ES-I3 (cell line): ENCODE data around the gene NUP58.

Experiments
- H3K36me3 ChIP-seq: 2 replicates; pipeline ENCODE4 v1.6.1; 2013; ENCODE audit warnings: mild to moderate bottlenecking, low read length, control low read depth, moderate library complexity; ENCODE audit not compliant: insufficient read depth
- H3K4me1 ChIP-seq: 2 replicates; pipeline ENCODE4 v1.6.1; 2013; ENCODE audit warnings: mild to moderate bottlenecking, control low read depth, low read length; ENCODE audit not compliant: insufficient read depth
- H3K9ac ChIP-seq: 2 replicates; pipeline ENCODE4 v1.6.1; 2013; ENCODE audit warnings: low read depth, mild to moderate bottlenecking, low read length, moderate library complexity
- H3K9me3 ChIP-seq: 2 replicates; pipeline ENCODE4 v1.6.1; 2013; ENCODE audit warnings: mild to moderate bottlenecking, low read length, moderate library complexity; ENCODE audit not compliant: control insufficient read depth, insufficient read depth

Gene NUP58

DNA sequence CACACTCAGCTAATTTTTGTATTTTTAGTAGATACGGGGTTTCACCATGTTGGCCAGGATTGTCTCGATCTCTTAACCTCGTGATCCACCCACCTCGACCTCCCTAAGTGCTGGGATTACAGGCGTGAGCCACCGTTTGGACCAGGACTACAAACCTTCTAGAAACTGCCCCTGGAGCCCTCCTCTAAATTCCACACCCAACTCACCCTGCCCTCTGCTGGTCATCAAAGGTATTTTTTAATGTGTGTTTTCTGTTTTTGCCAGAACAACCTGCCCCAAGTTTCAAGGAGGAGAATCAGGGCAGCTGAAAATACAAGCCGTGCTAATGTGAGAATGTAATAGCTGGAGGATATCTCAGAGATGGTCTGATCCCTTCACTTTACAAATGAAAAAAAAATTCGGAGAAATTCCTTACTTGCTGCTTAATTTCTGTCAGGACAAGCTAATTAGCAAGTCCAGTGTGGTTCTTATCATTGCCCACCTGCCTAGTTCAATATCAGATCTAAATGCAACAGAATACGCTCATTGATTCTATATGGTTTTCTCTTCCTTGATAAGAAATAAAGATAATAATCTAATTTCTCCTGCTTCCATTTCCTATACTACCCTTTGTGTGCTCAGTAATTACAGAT lies 74.4 kb downstream of the NUP58 start:
- Histone ChIP-seq H3K36me3 (no peaks in the 10 kb centered on the region), H3K9me3 (no peaks in the 10 kb centered on the region), H3K4me1 (no peaks in the 10 kb centered on the region), H3K9ac (no peak overlapping the region)

- H3K4me1 ChIP-seq = no peaks in the 10 kb centered on the region
- H3K9ac ChIP-seq = no peak overlapping the region
- no peaks in the 10 kb centered on the region for H3K36me3 ChIP-seq
- H3K9me3 ChIP-seq = no peaks in the 10 kb centered on the region
Observed at GRCh38 chr13:25377244-25377962, 76.0 kb downstream of the NUP58 start.

DNA sequence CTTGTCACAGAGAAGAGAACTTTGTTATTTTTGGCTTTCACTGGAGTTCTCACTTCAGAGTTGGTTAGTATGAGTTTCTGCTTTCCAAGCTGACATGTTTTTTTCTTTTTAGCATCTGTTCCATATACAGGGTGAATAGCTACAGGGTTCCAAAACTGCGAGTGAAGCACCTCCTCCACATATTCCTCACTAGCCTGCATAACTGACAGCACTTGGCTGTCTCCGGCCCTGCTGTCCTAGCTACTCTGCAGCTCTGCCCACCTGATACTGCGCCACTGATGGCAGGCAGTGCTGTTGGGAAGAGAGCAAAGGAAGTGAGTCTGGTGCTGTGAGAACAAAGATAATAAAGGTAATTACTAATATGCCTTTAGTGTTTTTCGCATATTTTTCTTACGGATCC lies 77.1 kb downstream of the NUP58 start:
- no peaks in the 10 kb centered on the region for H3K9me3 ChIP-seq
- no peak overlapping the region for H3K9ac ChIP-seq
- H3K36me3 ChIP-seq = no peaks in the 10 kb centered on the region
- no peaks in the 10 kb centered on the region for H3K4me1 ChIP-seq

DNA sequence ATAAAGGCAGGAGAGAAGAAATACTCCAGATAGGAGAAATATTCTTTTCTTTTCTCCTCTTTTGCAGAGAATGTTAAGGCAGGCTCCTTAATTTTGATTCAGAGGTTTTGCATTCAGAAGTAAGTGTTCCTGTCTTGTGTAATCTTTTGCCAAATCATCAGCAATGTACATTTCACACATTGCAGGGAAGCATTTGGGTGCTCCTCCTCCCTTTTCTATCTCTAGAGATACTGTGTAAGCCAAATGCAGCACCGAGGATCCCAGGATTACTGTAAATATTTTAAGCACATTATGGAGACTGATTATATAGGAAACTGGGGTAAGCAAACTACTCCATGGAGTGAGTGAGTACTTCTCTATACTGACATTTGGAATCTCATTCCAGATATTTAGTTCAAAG lies 77.6 kb downstream of the NUP58 start:
- Histone ChIP-seq H3K36me3 (no peaks in the 10 kb centered on the region), H3K9me3 (no peaks in the 10 kb centered on the region), H3K4me1 (no peaks in the 10 kb centered on the region), H3K9ac (no peak overlapping the region)

GRCh38 chr13:25380082-25380481 lies 78.7 kb downstream of the NUP58 start:
- no peaks in the 10 kb centered on the region for H3K9me3 ChIP-seq
- no peak overlapping the region for H3K9ac ChIP-seq
- H3K4me1 ChIP-seq = no peaks in the 10 kb centered on the region
- no peaks in the 10 kb centered on the region for H3K36me3 ChIP-seq

- Histone ChIP-seq H3K9ac (no peak overlapping the region), H3K9me3 (no peaks in the 10 kb centered on the region), H3K4me1 (no peaks in the 10 kb centered on the region), H3K36me3 (no peaks in the 10 kb centered on the region)
Observed at GRCh38 chr13:25380741-25381324, 79.4 kb downstream of the NUP58 start.

DNA sequence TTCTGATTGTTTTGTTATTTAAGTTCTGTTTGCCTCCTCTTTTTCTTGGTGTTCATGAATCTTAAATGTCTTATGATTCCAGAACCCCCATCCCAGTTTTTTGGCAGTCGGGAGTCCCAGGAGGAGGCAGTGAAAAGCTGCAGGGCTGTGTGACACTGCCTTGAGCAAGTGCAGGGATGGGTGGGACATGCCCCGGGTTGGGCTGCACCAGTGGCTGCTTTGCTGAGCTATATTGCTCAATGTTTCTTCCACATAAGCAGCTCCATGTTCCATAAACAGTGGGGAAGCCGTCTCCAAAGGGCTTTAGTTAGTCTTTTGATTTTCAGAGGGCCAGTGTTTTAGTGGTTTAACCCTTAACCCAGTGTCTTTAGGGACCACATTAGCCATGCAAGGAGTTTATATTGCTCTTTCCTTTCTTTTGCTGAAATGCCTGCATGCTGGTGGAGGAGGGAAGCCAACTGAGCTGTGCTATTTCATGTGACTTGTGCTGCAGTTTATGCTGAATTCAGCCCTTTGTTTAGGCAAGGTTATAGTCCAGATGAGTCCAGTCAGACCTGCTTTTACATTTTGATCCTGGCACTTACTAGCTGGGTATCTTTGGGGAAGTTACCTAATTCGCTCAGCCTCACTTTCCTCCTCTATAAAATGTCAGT lies 83.5 kb downstream of the NUP58 start:
- Histone ChIP-seq H3K36me3 (no peaks in the 10 kb centered on the region), H3K9ac (no peak overlapping the region), H3K4me1 (no peaks in the 10 kb centered on the region), H3K9me3 (no peaks in the 10 kb centered on the region)

DNA sequence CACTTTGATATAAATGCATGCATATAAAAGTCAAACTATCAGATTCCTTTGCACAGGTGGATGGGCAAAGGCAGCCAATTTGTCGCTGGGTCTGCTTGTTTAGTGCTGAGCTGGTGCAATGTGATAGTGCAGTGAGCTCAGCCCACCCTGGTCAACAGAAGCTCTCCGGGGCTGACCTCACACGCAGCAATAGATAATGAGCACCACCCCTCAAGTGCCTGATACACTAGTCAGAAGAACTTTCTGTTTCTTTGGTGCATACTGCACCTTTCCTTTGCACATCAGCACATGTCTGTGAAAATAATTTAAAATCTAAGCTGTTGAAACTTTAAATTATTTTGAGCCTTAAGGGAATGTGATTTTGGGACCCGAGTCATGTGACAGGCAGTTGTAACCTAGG lies 90.5 kb downstream of the NUP58 start:
- Histone ChIP-seq H3K36me3 (no peaks in the 10 kb centered on the region), H3K9me3 (no peaks in the 10 kb centered on the region), H3K9ac (no peak overlapping the region), H3K4me1 (no peaks in the 10 kb centered on the region)
